Measurements from ENCODE around the gene HES6. TPM values are rescaled to one million over a fixed set of nuclear protein-coding genes. Genes with fewer than 3 reads are reported as not detected.

Gene HES6
- polyA plus RNA-seq, 1 donor from 2014 or later, result 3.3 TPM

- no peak overlapping the region for H3K4me3 Mint-ChIP-seq
- H3K27ac Mint-ChIP-seq, result no peak overlapping the region
- H3K27me3 Mint-ChIP-seq, result no peaks in the 10 kb centered on the region
- H3K9me3 Mint-ChIP-seq, result no peaks in the 10 kb centered on the region
- H3K36me3 Mint-ChIP-seq, result peaks cover 7% of the 10 kb centered on the region
- H3K4me1 Mint-ChIP-seq, result peaks cover 0 to 2% (median 1%) of the 10 kb centered on the region in 3 donors
These were observed 24.2 kb upstream of the HES6 start for GRCh38 chr2:238264072-238264460.

- H3K9me3 Mint-ChIP-seq, result no peaks in the 10 kb centered on the region
- H3K27me3 Mint-ChIP-seq, result no peaks in the 10 kb centered on the region
- H3K4me3 Mint-ChIP-seq, result no peak overlapping the region
- H3K4me1 Mint-ChIP-seq, result peaks cover 0 to 2% (median 1%) of the 10 kb centered on the region in 3 donors
- H3K36me3 Mint-ChIP-seq, result peaks cover 7% of the 10 kb centered on the region
- H3K27ac Mint-ChIP-seq, result no peak overlapping the region
These were observed 23.6 kb upstream of the HES6 start for GRCh38 chr2:238263204-238264071.

- peaks cover 0 to 2% (median 1%) of the 10 kb centered on the region in 3 donors for H3K4me1 Mint-ChIP-seq
- H3K9me3 Mint-ChIP-seq, result no peaks in the 10 kb centered on the region
- no peak overlapping the region for H3K4me3 Mint-ChIP-seq
- H3K27ac Mint-ChIP-seq, result peak overlapping the region in 1 of 3 donors; percentile 85
- peaks cover 7% of the 10 kb centered on the region for H3K36me3 Mint-ChIP-seq
- H3K27me3 Mint-ChIP-seq, result no peaks in the 10 kb centered on the region
These were observed 22.8 kb upstream of the HES6 start for GRCh38 chr2:238262496-238263122.

GRCh38 chr2:238261718-238262375 is 22.0 kb upstream of the HES6 start:
- Mint-ChIP-seq H3K4me3 (no peak overlapping the region), H3K9me3 (no peaks in the 10 kb centered on the region), H3K27ac (peak overlapping the region in 1 of 3 donors; percentile 85), H3K4me1 (peaks cover 0 to 2% (median 1%) of the 10 kb centered on the region in 3 donors), H3K27me3 (no peaks in the 10 kb centered on the region), H3K36me3 (peaks cover 4% of the 10 kb centered on the region)

GRCh38 chr2:238260883-238261282 is 21.0 kb upstream of the HES6 start:
- Mint-ChIP-seq H3K36me3 (peaks cover 4% of the 10 kb centered on the region), H3K27ac (no peak overlapping the region), H3K4me3 (no peak overlapping the region), H3K4me1 (peaks cover 0 to 2% (median 1%) of the 10 kb centered on the region in 3 donors), H3K9me3 (no peaks in the 10 kb centered on the region), H3K27me3 (no peaks in the 10 kb centered on the region)

- no peak overlapping the region for H3K27ac Mint-ChIP-seq
These were observed 19.5 kb upstream of the HES6 start for GRCh38 chr2:238259061-238260020.

GRCh38 chr2:238257786-238258700 is 18.2 kb upstream of the HES6 start:
- H3K27ac Mint-ChIP-seq, result peak overlapping the region in 1 of 3 donors; percentile 80
- no peak overlapping the region for H3K4me3 Mint-ChIP-seq
- no peaks in the 10 kb centered on the region for H3K27me3 Mint-ChIP-seq
- no peaks in the 10 kb centered on the region for H3K36me3 Mint-ChIP-seq
- no peaks in the 10 kb centered on the region for H3K9me3 Mint-ChIP-seq
- no peaks in the 10 kb centered on the region for H3K4me1 Mint-ChIP-seq

More at GRCh38 chr2:238259061-238260020, 19.5 kb upstream of the HES6 start:
- Mint-ChIP-seq H3K4me3 (no peak overlapping the region), H3K36me3 (peaks cover 4% of the 10 kb centered on the region), H3K4me1 (peaks cover 0 to 2% (median 1%) of the 10 kb centered on the region in 3 donors), H3K27me3 (no peaks in the 10 kb centered on the region), H3K9me3 (no peaks in the 10 kb centered on the region)

GRCh38 chr2:238256594-238257104 is 16.8 kb upstream of the HES6 start:
- Mint-ChIP-seq H3K4me1 (no peaks in the 10 kb centered on the region), H3K27ac (no peak overlapping the region), H3K4me3 (no peak overlapping the region), H3K27me3 (no peaks in the 10 kb centered on the region), H3K9me3 (no peaks in the 10 kb centered on the region), H3K36me3 (no peaks in the 10 kb centered on the region)

- H3K27me3 Mint-ChIP-seq, result no peaks in the 10 kb centered on the region
- no peaks in the 10 kb centered on the region for H3K4me1 Mint-ChIP-seq
- H3K27ac Mint-ChIP-seq, result no peak overlapping the region
- no peaks in the 10 kb centered on the region for H3K36me3 Mint-ChIP-seq
- no peak overlapping the region for H3K4me3 Mint-ChIP-seq
- H3K9me3 Mint-ChIP-seq, result no peaks in the 10 kb centered on the region
These were observed 16.3 kb upstream of the HES6 start for GRCh38 chr2:238256111-238256510.

- Mint-ChIP-seq H3K4me1 (no peaks in the 10 kb centered on the region), H3K27me3 (no peaks in the 10 kb centered on the region), H3K9me3 (no peaks in the 10 kb centered on the region), H3K27ac (no peak overlapping the region), H3K4me3 (no peak overlapping the region), H3K36me3 (no peaks in the 10 kb centered on the region)
These were observed 15.8 kb upstream of the HES6 start for GRCh38 chr2:238255636-238256035.

- no peaks in the 10 kb centered on the region for H3K27me3 Mint-ChIP-seq
- no peak overlapping the region for H3K4me3 Mint-ChIP-seq
- H3K9me3 Mint-ChIP-seq, result no peaks in the 10 kb centered on the region
- no peak overlapping the region for H3K27ac Mint-ChIP-seq
- no peaks in the 10 kb centered on the region for H3K36me3 Mint-ChIP-seq
- no peaks in the 10 kb centered on the region for H3K4me1 Mint-ChIP-seq
These were observed 15.3 kb upstream of the HES6 start for GRCh38 chr2:238255151-238255551.

- no peaks in the 10 kb centered on the region for H3K27me3 Mint-ChIP-seq
- H3K9me3 Mint-ChIP-seq, result no peaks in the 10 kb centered on the region
- H3K4me1 Mint-ChIP-seq, result no peaks in the 10 kb centered on the region
- H3K36me3 Mint-ChIP-seq, result no peaks in the 10 kb centered on the region
- no peak overlapping the region for H3K4me3 Mint-ChIP-seq
- no peak overlapping the region for H3K27ac Mint-ChIP-seq
These were observed 14.4 kb upstream of the HES6 start for GRCh38 chr2:238254095-238254723.

Data from IgD-negative memory B cell (primary cell).